CD8-positive, alpha-beta memory T cell (primary cell): ENCODE data around the gene DHRS7B. TPM values are rescaled to one million over a fixed set of nuclear protein-coding genes. Genes with fewer than 3 reads are reported as not detected.
A peak's percentile ranks its signal among the peaks of the same experiment; 100 is the strongest.

Experiments used
- CTCF ChIA-PET: fragments of 350-600 bp; sonication (Branson Sonifier 250); formaldehyde crosslinking; loops from one replicate; lab custom pipeline; 2021; ENCODE audit warnings: antibody characterized with exemption; lab: Charles Lee
- POLR2A ChIA-PET: fragments of 350-600 bp; sonication (Branson Sonifier 250); formaldehyde crosslinking; loops from one replicate; lab custom pipeline; 2021; ENCODE audit warnings: antibody characterized with exemption; lab: Charles Lee
- DNase-seq, 5 donors: peaks; one replicate each; pipeline versions ENCODE4 v3.0.0 to v3.0.0-alpha.2; 2020 to 2022; ENCODE audit warnings: mixed read lengths in 1 of 5
- H3K27ac ChIP-seq: one replicate; pipeline ENCODE4 v1.7.0; 2013; ENCODE audit warnings: low read depth, mild to moderate bottlenecking, low read length, moderate library complexity
- H3K27me3 ChIP-seq: 2 replicates; pipeline ENCODE4 v1.7.0; 2013; ENCODE audit warnings: low read length, mild to moderate bottlenecking; ENCODE audit not compliant: insufficient read depth, poor library complexity, severe bottlenecking
- H3K36me3 ChIP-seq: 2 replicates; pipeline ENCODE4 v1.7.0; 2013; ENCODE audit warnings: mild to moderate bottlenecking, low read length, moderate library complexity; ENCODE audit not compliant: insufficient read depth
- H3K4me1 ChIP-seq: 2 replicates; pipeline ENCODE4 v1.7.0; 2013; ENCODE audit warnings: mild to moderate bottlenecking, low read length, moderate library complexity; ENCODE audit not compliant: insufficient read depth
- H3K4me3 ChIP-seq: 2 replicates; pipeline ENCODE4 v1.7.0; 2013; ENCODE audit warnings: mild to moderate bottlenecking, low read length
- H3K9me3 ChIP-seq: 2 replicates; pipeline ENCODE4 v1.7.0; 2013; ENCODE audit warnings: mild to moderate bottlenecking, low read length
- H3K27ac Mint-ChIP-seq, 8 donors: one replicate each; pipeline ENCODE4 v1.8.0; 2020 to 2021; ENCODE audit warnings: mixed read lengths in 8 of 8, mild to moderate bottlenecking in 6 of 8, inconsistent platforms in 3 of 8, moderate library complexity in 3 of 8
- H3K27me3 Mint-ChIP-seq, 2 donors: one replicate each; pipeline ENCODE4 v1.8.0; 2020 to 2021; ENCODE audit warnings: mixed read lengths in 2 of 2, mild to moderate bottlenecking in 1 of 2, moderate library complexity in 1 of 2
- H3K36me3 Mint-ChIP-seq, 3 donors: one replicate each; pipeline ENCODE4 v1.8.0; 2020 to 2021; ENCODE audit warnings: mixed read lengths in 3 of 3, inconsistent platforms in 1 of 3, mild to moderate bottlenecking in 1 of 3
- H3K4me1 Mint-ChIP-seq, 3 donors: one replicate each; pipeline ENCODE4 v1.8.0; 2020 to 2021; ENCODE audit warnings: mixed read lengths in 3 of 3, inconsistent platforms in 1 of 3, mild to moderate bottlenecking in 1 of 3
- H3K4me3 Mint-ChIP-seq, 7 donors: one replicate each; pipeline ENCODE4 v1.8.0; 2020 to 2021; ENCODE audit warnings: mixed read lengths in 7 of 7, mild to moderate bottlenecking in 6 of 7, moderate library complexity in 4 of 7, inconsistent platforms in 2 of 7
- H3K9me3 Mint-ChIP-seq, 5 donors: one replicate each; pipeline ENCODE4 v1.8.0; 2020 to 2022; ENCODE audit warnings: mixed read lengths in 5 of 5, mild to moderate bottlenecking in 3 of 5, moderate library complexity in 2 of 5, inconsistent platforms in 1 of 5
- polyA plus RNA-seq: library from polyadenylated mRNA; unstranded; fragments of 300-500 nt; fragmentation: Illumina TruSeq; gene quantifications from one replicate; pipeline ENCODE4 v1.2.3, GENCODE V29; 2021
- total RNA-seq, 2 experiments: library from RNA; stranded (reverse); gene quantifications; one replicate each; pipeline ENCODE4 v1.2.3, GENCODE V29; 2021

DHRS7B gene
- total and polyA plus RNA-seq, 3 experiments from 2014 or later = 9.0 to 27.5 (median 25.7) TPM

DNA sequence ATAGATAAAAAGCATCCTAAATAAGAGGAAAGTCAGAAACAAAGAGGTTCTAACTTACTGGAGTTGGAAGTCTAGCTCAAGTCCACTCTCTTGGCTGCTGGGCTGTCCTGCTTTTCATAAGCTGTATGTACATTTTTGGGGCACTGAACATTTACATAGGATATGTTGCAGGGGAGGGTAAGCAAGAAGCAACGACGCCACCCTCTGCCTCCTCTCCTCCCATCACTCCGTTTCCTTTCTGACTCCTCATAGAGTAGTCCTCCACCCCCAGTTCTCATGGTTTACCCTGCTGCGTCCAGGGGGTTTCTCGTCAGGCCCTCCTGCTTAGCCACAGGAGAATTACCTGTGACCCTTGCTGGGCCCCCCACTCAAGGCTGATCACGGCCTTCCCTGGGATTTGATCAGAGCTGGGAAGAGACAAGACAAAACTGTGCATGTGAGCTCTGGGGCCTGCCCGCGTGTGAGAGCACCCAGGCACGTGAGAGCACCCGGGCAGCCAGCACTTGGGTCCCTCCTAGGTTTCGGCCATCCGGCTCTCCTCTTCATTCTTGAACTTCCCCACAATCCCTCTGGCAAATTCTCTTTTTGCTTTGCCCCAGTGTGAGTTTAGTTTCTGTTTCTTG lies 50.1 kb downstream of the DHRS7B start:
- Histone ChIP-seq H3K36me3 (peaks cover 5% of the 10 kb centered on the region), H3K4me3 (no peak overlapping the region), H3K27ac (no peak overlapping the region), H3K27me3 (no peaks in the 10 kb centered on the region), H3K9me3 (no peaks in the 10 kb centered on the region), H3K4me1 (no peaks in the 10 kb centered on the region)
- CTCF ChIA-PET = no interaction called here
- H3K27ac Mint-ChIP-seq = peak overlapping the region in 1 of 8 donors; percentile 63
- H3K36me3 Mint-ChIP-seq = peaks cover 4 to 33% (median 14%) of the 10 kb centered on the region in 3 donors
- no peak overlapping the region for H3K4me3 Mint-ChIP-seq
- H3K27me3 Mint-ChIP-seq = no peaks in the 10 kb centered on the region
- no peaks in the 10 kb centered on the region for H3K9me3 Mint-ChIP-seq
- POLR2A ChIA-PET = no interaction called here
- DNase-seq = no peak
- H3K4me1 Mint-ChIP-seq = no peaks in the 10 kb centered on the region

DNA sequence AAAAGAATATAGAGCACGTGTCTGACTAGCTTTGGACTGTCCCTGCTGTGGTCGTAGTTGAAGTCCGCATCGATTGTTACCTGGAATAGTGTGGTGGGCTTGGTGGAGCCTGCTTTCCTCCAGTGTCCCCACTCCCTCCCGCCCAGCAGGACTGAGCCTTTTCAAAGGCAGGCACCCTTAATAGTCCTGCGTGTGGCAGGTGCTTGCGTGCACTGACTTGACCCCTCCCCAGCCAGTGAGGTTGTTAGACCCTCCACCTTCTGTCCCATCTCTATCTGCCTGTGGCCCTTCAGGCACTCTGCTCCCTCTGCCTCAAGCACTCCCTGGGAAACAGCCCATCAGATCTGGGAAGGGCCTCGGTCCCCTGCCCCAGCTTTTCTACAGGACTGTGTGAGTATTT lies 50.6 kb downstream of the DHRS7B start:
- Mint-ChIP-seq H3K9me3 (no peaks in the 10 kb centered on the region), H3K27me3 (no peaks in the 10 kb centered on the region), H3K4me3 (no peak overlapping the region), H3K27ac (peak overlapping the region in 2 of 8 donors; percentile 63), H3K36me3 (peaks cover 4 to 30% (median 15%) of the 10 kb centered on the region in 3 donors), H3K4me1 (no peaks in the 10 kb centered on the region)
- Histone ChIP-seq H3K4me1 (no peaks in the 10 kb centered on the region), H3K36me3 (peaks cover 5% of the 10 kb centered on the region), H3K4me3 (no peak overlapping the region), H3K27ac (no peak overlapping the region), H3K27me3 (no peaks in the 10 kb centered on the region), H3K9me3 (no peaks in the 10 kb centered on the region)
- POLR2A ChIA-PET = no interaction called here
- no peak for DNase-seq
- CTCF ChIA-PET = no interaction called here

DNA sequence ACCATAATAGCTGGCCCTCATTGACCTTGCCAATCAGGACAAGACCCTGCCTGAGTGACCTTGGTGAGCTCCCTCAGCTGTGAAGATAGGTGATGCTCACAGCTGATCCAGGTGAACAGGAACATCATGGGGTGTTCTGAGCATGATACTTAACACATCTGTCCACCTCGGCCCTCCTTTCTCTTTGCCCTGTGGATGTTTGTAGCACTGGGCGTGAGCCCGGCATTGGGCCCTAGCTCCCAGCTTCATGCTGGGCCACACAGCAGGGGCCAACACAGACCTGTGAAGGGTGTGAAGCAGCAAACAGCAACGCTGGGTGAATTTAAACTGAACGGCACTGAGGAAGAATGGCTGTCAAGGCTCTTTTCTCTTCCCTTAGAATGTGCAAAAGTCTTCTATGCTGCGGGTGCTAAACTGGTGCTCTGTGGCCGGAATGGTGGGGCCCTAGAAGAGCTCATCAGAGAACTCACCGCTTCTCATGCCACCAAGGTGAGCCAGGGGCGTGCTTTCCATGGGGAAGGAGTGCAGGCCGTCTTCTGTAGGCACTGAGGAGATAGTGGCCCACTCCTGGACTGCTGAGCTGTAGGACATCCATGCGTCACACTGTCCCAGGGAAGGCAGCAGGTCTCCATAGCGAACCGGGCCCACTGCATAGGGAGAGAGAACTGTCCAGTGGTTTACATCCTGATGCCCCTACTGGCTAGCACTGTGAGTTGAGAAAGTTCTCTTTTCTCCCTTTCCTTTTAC lies 51.3 kb downstream of the DHRS7B start:
- ChIA-PET CTCF (no interaction called here), POLR2A (no interaction called here)
- no peak for DNase-seq
- H3K4me3 ChIP-seq = no peak overlapping the region
- H3K36me3 ChIP-seq = peaks cover 3% of the 10 kb centered on the region
- H3K9me3 ChIP-seq = no peaks in the 10 kb centered on the region
- H3K27ac ChIP-seq = no peak overlapping the region
- no peaks in the 10 kb centered on the region for H3K4me1 ChIP-seq
- H3K9me3 Mint-ChIP-seq = no peaks in the 10 kb centered on the region
- H3K27me3 ChIP-seq = no peaks in the 10 kb centered on the region
- no peak overlapping the region for H3K27ac Mint-ChIP-seq
- no peak overlapping the region for H3K4me3 Mint-ChIP-seq
- H3K27me3 Mint-ChIP-seq = no peaks in the 10 kb centered on the region
- peaks cover 4 to 28% (median 14%) of the 10 kb centered on the region in 3 donors for H3K36me3 Mint-ChIP-seq
- peaks cover 0 to 4% (median 2%) of the 10 kb centered on the region in 3 donors for H3K4me1 Mint-ChIP-seq

DNA sequence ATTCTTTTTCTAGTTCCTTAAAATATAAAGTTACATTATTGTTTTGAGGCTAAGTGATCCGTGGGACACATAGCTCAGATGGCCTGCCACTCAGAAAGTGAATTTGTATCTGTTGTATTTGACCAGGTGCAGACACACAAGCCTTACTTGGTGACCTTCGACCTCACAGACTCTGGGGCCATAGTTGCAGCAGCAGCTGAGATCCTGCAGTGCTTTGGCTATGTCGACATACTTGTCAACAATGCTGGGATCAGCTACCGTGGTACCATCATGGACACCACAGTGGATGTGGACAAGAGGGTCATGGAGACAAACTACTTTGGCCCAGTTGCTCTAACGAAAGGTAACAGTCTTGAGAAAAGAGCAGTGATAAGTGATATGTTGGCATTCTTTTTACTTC lies 56.7 kb downstream of the DHRS7B start:
- peak overlapping the region in 1 of 7 donors; percentile 45 for H3K4me3 Mint-ChIP-seq
- H3K9me3 Mint-ChIP-seq = no peaks in the 10 kb centered on the region
- H3K27me3 Mint-ChIP-seq = no peaks in the 10 kb centered on the region
- ChIA-PET POLR2A (no interaction called here), CTCF (no interaction called here)
- H3K4me1 Mint-ChIP-seq = peaks cover 0 to 9% (median 2%) of the 10 kb centered on the region in 3 donors
- no peaks in the 10 kb centered on the region for H3K9me3 ChIP-seq
- no peak overlapping the region for H3K27ac ChIP-seq
- H3K4me3 ChIP-seq = no peak overlapping the region
- H3K27ac Mint-ChIP-seq = peak overlapping the region in 2 of 8 donors; percentile 57 to 88
- peaks cover 10% of the 10 kb centered on the region for H3K36me3 ChIP-seq
- no peaks in the 10 kb centered on the region for H3K27me3 ChIP-seq
- no peak for DNase-seq
- H3K4me1 ChIP-seq = no peaks in the 10 kb centered on the region
- H3K36me3 Mint-ChIP-seq = peaks cover 4 to 47% (median 15%) of the 10 kb centered on the region in 3 donors

DNA sequence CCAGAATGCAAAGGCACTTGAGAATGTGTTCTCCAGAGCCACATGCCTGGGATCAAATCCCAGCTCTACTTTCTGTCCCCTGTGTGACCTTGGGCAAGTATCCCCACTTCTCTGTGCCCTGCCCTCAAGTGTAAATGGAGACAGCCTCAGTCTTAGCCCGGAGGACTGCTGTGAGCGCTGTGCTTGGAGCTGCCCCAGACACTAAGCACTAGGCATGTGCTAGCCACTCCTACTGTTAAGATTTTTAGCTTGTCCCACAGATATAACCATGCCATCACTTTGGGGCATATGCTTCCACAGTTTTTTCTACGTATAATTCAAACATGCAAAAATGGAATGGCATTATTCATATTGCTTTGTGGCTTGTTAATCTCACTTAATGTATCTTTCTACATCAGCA lies 57.8 kb downstream of the DHRS7B start:
- Histone ChIP-seq H3K9me3 (no peaks in the 10 kb centered on the region), H3K36me3 (peaks cover 10% of the 10 kb centered on the region), H3K27me3 (no peaks in the 10 kb centered on the region), H3K4me3 (no peak overlapping the region), H3K27ac (no peak overlapping the region), H3K4me1 (no peaks in the 10 kb centered on the region)
- Mint-ChIP-seq H3K9me3 (no peaks in the 10 kb centered on the region), H3K27ac (peak overlapping the region in 1 of 8 donors; percentile 69), H3K27me3 (no peaks in the 10 kb centered on the region), H3K36me3 (peaks cover 4 to 52% (median 15%) of the 10 kb centered on the region in 3 donors), H3K4me3 (no peak overlapping the region), H3K4me1 (peaks cover 0 to 9% (median 2%) of the 10 kb centered on the region in 3 donors)
- DNase-seq = no peak
- CTCF ChIA-PET = no interaction called here
- POLR2A ChIA-PET = no interaction called here

DNA sequence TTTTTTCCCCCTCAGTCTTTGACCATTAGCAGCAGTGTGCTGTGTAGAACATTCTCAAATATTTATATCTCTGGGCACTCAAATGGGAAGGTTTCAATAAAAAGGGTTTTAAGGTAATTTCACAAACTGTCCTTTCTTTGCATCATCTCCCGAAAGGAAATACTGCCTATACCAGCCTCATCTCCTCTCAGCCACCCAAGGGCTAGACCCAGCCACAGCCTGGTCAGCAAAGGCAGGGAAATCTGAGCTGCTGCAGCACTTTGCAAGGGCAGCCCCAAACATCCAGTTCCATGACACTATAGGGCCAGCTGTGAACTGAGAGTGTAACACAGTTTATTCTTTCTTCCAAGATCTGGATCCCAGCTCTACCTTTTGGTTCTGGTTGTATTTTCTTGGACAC lies 58.3 kb downstream of the DHRS7B start:
- ChIA-PET POLR2A (no interaction called here), CTCF (no interaction called here)
- Mint-ChIP-seq H3K9me3 (no peaks in the 10 kb centered on the region), H3K4me3 (no peak overlapping the region), H3K4me1 (peaks cover 0 to 9% (median 2%) of the 10 kb centered on the region in 3 donors), H3K27me3 (no peaks in the 10 kb centered on the region), H3K36me3 (peaks cover 4 to 54% (median 15%) of the 10 kb centered on the region in 3 donors), H3K27ac (peak overlapping the region in 2 of 8 donors; percentile 14 to 35)
- Histone ChIP-seq H3K4me3 (no peak overlapping the region), H3K27me3 (no peaks in the 10 kb centered on the region), H3K27ac (no peak overlapping the region), H3K4me1 (no peaks in the 10 kb centered on the region), H3K9me3 (no peaks in the 10 kb centered on the region), H3K36me3 (peaks cover 10% of the 10 kb centered on the region)
- no peak for DNase-seq

DNA sequence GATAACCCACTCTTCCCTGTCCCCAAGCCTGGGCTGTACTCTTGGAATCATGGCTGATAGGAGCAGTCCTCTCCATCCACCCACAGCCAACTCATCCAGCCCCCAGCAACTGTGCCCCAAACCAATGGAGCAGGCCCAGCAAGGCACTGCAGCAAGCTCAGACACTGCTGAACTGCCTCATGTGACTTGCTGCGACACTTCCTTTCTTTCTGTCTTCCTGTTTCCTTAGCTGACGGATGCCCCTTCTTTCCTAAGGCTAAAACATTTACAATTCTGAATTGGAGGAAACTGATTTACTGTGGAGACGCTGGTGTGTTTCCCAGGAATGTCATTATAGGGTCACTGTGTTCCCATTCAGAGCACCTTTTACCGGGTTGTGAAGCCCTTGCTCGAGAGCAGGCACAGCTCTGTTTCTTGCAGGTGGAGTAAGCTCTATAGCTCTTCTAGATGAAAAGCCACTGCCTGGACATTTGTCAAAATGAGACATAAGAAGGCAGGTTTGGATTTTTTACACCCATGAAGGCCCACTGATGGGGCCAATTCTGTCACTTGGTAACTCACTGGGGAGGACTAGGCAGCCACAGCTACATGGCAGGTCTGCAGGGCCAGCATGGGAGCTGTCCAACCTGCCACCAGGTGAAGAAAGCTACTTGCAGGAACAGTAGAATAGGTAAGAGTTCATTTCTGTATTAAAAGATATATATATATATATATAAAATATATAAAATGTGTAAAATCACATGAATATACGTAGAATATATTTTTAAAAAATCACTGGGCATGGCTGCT lies 59.8 kb downstream of the DHRS7B start:
- Mint-ChIP-seq H3K27me3 (no peaks in the 10 kb centered on the region), H3K4me3 (no peak overlapping the region), H3K36me3 (peaks cover 4 to 63% (median 17%) of the 10 kb centered on the region in 3 donors), H3K27ac (peak overlapping the region in 1 of 8 donors; percentile 84), H3K4me1 (peaks cover 0 to 9% (median 2%) of the 10 kb centered on the region in 3 donors), H3K9me3 (no peaks in the 10 kb centered on the region)
- H3K36me3 ChIP-seq = peaks cover 10% of the 10 kb centered on the region
- no peak for DNase-seq
- no peak overlapping the region for H3K27ac ChIP-seq
- H3K27me3 ChIP-seq = no peaks in the 10 kb centered on the region
- ChIA-PET CTCF (interaction anchor here (0.6 to 2.2 kb wide), 2 partner anchors 17 to 87 kb away, joined by 3 to 5 read pairs; no protein-coding TSS in a partner anchor), POLR2A (no interaction called here)
- no peaks in the 10 kb centered on the region for H3K9me3 ChIP-seq
- no peak overlapping the region for H3K4me3 ChIP-seq
- H3K4me1 ChIP-seq = no peaks in the 10 kb centered on the region
